Prostate gland (tissue), 2 donors: Measurements from ENCODE around the gene UBAP2L.

Source experiments
- CTCF ChIP-seq, 4 experiments: fragments of 200-600 bp in 2 of 4; fragments of 450-650 bp in 2 of 4; sonication (generic) in 2 of 4; IDR thresholded peaks; 1 replicate in 3 of 4; 2 replicates in 1 of 4; pipeline ENCODE4 v1.5.1; 2016 to 2019; ENCODE audit warnings: antibody characterized with exemption in 4 of 4, mild to moderate bottlenecking in 2 of 4, moderate library complexity in 2 of 4
- POLR2A ChIP-seq: fragments of 450-650 bp; IDR thresholded peaks from one replicate; pipeline ENCODE4 v1.6.1; 2016; ENCODE audit warnings: antibody characterized with exemption, mild to moderate bottlenecking
- POLR2AphosphoS5 ChIP-seq: sonication (generic); formaldehyde crosslinking; IDR thresholded peaks from one replicate; pipeline ENCODE4 v1.6.1; 2017; ENCODE audit warnings: antibody characterized with exemption

GRCh38 chr1:154313066-154313356, 92.3 kb downstream of the UBAP2L start:
- TF ChIP-seq POLR2A (no peak), CTCF (IDR thresholded peaks at IDR 0.05) (no peak), POLR2AphosphoS5 (no peak)
